ENCODE results near the gene FCRL5.

DNA sequence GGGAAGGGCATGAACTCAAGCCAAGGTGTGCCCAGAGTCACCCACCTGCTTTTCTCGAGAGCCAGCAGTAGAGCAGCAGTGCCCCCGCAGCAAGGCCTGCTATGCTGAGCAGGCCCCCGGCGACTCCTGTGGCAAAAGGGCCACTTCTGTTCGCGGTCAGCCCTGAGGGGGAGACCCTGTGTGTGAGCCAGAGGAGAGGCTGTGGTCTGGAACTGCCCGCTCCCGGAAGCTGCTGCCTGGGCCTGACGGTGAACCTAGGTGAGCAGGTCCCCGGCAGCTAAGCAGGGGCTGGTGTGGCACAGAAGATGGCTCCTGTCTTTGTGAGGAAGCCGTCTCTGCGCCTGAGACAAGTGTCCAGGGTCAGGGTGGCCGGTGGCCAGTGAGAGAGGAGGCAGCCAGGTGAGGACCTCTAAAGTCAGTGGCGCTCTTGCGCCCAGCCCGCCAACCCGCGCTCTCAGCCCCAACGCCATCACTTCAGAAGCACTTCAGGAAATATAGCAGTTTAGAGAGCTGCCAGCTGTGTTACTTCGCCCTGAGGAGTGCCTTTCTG, 31.9 kb downstream of the FCRL5 start:
- TF ChIP-seq CTCF (IDR thresholded peaks at IDR 0.05) = no peak
- TF ChIP-seq EZH2phosphoT487 (IDR thresholded peaks at IDR 0.05) = no peak
